NCI-H187 (cell line): Measurements from ENCODE around the gene MYO1C.
A peak's percentile ranks its signal among the peaks of the same experiment; 100 is the strongest.

Source experiments
- DNase-seq, 2 experiments: peaks; one replicate each; lab custom pipeline; 2025; lab: John Stamatoyannopoulos, UW

The MYO1C gene

GRCh38 chr17:1485423-1486376 is 6.8 kb downstream of the MYO1C start:
- DNase-seq = no peak

GRCh38 chr17:1484676-1485422 is 7.6 kb downstream of the MYO1C start:
- peak in 1 of 2 experiments; percentile 50 for DNase-seq

- no peak for DNase-seq
Observed at GRCh38 chr17:1484060-1484535, 8.4 kb downstream of the MYO1C start.

GRCh38 chr17:1482680-1483079 is 9.8 kb downstream of the MYO1C start:
- no peak for DNase-seq

- DNase-seq = no peak
Observed at GRCh38 chr17:1481736-1482135, 10.8 kb downstream of the MYO1C start.

GRCh38 chr17:1480747-1481465 is 11.6 kb downstream of the MYO1C start:
- no peak for DNase-seq

GRCh38 chr17:1478418-1478817 is 14.1 kb downstream of the MYO1C start:
- no peak for DNase-seq

GRCh38 chr17:1475321-1475854 is 17.1 kb downstream of the MYO1C start:
- no peak for DNase-seq

- DNase-seq = no peak
Observed at GRCh38 chr17:1474402-1475189, 17.9 kb downstream of the MYO1C start.

GRCh38 chr17:1473841-1474240 is 18.6 kb downstream of the MYO1C start:
- no peak for DNase-seq

- DNase-seq = no peak
Observed at GRCh38 chr17:1473170-1473569, 19.3 kb downstream of the MYO1C start.

- no peak for DNase-seq
Observed at GRCh38 chr17:1471911-1472821, 20.3 kb downstream of the MYO1C start.

GRCh38 chr17:1471490-1471889 is 21.0 kb downstream of the MYO1C start:
- no peak for DNase-seq

GRCh38 chr17:1470755-1471462 is 21.6 kb downstream of the MYO1C start:
- DNase-seq = no peak

- DNase-seq = no peak
Observed at GRCh38 chr17:1470071-1470754, 22.3 kb downstream of the MYO1C start.

- DNase-seq = no peak
Observed at GRCh38 chr17:1469231-1469852, 23.1 kb downstream of the MYO1C start.

GRCh38 chr17:1467898-1468492 is 24.5 kb downstream of the MYO1C start:
- DNase-seq = no peak

- DNase-seq = no peak
Observed at GRCh38 chr17:1467258-1467657, 25.2 kb downstream of the MYO1C start.
